HUDEP-2 (cell line): ENCODE results near the gene TBC1D19.

Source experiments
- DNase-seq, 76 experiments: peaks; one replicate each; lab custom pipeline; 2025; ENCODE audit not compliant: unreplicated experiment in 76 of 76; lab: John Stamatoyannopoulos, UW

Gene TBC1D19

DNA sequence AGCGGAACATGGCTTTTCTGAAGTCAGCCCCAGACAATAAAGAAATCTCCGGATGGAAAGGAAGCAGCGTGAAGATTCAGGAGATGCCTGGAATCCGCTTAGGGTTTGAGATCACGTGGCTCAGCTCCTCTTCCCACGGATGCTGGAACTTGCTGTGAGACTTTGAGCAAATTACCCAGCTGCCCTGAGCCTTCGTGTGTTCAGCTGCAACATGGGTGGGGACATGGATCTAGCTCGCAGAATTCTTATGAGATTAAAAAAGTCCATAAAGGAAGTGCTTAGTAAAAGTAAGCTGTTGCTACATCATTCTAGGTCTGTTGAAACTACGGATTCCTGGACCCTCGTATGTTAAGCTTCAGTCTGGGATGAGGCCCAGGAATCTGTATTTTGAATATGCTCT lies 221.0 kb downstream of the TBC1D19 start:
- DNase-seq = no peak
